ENCODE data around the gene SESTD1. TPM values are rescaled to one million over a fixed set of nuclear protein-coding genes. Genes with fewer than 3 reads are reported as not detected.

SESTD1 gene
- total and polyA plus RNA-seq, 2 experiments from 2014 or later = 12.6 to 21.6 TPM

DNA sequence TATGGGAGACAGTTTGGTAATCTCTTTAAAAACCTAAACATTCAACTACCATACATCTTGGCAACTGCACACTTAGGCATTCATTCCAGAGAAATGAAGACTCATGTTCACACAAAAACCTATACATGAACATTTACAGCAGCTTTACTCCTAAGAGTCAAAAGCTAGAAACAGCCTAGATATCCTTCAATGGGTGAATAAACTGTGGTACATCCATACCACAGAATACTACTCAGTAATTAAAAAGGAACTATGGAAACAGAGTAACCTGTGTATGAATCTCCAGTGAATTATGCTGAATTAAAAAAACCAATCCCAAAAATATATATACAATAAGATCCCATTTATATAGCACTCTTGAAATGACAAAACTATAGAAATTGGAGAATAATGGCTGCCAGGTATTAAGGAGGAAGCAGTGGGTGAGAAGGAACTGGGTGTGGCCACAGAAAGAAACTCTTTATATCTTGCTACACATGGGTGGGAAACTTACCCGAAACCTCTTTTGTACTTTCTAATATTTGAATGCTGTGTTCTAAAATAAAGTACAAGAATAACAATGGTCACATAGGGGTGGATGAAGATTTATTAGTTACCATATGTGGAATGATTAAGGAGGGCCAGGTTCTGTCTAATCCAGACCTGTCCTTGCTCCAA, 13.7 kb downstream of the SESTD1 start:
- Mint-ChIP-seq H3K27ac (no peak overlapping the region), H3K4me1 (peaks cover 21% of the 10 kb centered on the region), H3K4me3 (no peak overlapping the region), H3K9me3 (no peaks in the 10 kb centered on the region), H3K27me3 (ENCODE audit: insufficient read depth, low read depth, poor library complexity) (no peaks in the 10 kb centered on the region), H3K36me3 (ENCODE audit: low read depth) (peaks cover 13% of the 10 kb centered on the region; the same call in 2 of the 3 replicates)
- peaks cover 13% of the 10 kb centered on the region; the same call in 1 of the 2 replicates for H3K4me1 ChIP-seq (ENCODE audit: insufficient read depth)
- H2AFZ ChIP-seq = no peak overlapping the region
- peaks cover 95% of the 10 kb centered on the region for H3K79me2 ChIP-seq (replicated peaks; ENCODE audit: insufficient read depth)
- H3K27ac ChIP-seq (ENCODE audit: low read depth) = no peak overlapping the region
- no peaks in the 10 kb centered on the region for H3K27me3 ChIP-seq (ENCODE audit: insufficient read depth)
- no peak for DNase-seq (ENCODE audit: low spot score)
- no peak for ATAC-seq
- no peaks in the 10 kb centered on the region for H3K9me2 ChIP-seq (ENCODE audit: insufficient read depth)
- H3F3A ChIP-seq (replicated peaks; ENCODE audit: low read depth) = no peaks in the 10 kb centered on the region
- H3K4me3 ChIP-seq = no peak overlapping the region
- TF ChIP-seq, protein P1, sequence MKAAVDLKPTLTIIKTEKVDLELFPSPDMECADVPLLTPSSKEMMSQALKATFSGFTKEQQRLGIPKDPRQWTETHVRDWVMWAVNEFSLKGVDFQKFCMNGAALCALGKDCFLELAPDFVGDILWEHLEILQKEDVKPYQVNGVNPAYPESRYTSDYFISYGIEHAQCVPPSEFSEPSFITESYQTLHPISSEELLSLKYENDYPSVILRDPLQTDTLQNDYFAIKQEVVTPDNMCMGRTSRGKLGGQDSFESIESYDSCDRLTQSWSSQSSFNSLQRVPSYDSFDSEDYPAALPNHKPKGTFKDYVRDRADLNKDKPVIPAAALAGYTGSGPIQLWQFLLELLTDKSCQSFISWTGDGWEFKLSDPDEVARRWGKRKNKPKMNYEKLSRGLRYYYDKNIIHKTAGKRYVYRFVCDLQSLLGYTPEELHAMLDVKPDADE (IDR thresholded peaks at IDR 0.05) = no peak
- TF ChIP-seq, protein P2, sequence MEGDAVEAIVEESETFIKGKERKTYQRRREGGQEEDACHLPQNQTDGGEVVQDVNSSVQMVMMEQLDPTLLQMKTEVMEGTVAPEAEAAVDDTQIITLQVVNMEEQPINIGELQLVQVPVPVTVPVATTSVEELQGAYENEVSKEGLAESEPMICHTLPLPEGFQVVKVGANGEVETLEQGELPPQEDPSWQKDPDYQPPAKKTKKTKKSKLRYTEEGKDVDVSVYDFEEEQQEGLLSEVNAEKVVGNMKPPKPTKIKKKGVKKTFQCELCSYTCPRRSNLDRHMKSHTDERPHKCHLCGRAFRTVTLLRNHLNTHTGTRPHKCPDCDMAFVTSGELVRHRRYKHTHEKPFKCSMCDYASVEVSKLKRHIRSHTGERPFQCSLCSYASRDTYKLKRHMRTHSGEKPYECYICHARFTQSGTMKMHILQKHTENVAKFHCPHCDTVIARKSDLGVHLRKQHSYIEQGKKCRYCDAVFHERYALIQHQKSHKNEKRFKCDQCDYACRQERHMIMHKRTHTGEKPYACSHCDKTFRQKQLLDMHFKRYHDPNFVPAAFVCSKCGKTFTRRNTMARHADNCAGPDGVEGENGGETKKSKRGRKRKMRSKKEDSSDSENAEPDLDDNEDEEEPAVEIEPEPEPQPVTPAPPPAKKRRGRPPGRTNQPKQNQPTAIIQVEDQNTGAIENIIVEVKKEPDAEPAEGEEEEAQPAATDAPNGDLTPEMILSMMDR (conservative IDR thresholded peaks at IDR 0.05; ENCODE audit: low read depth in 2 of 2) = no peak
- TF ChIP-seq STAT1 (IDR thresholded peaks at IDR 0.05; ENCODE audit: unreplicated experiment) (no peak), EZH2phosphoT487 (IDR thresholded peaks at IDR 0.05; ENCODE audit: unreplicated experiment) (no peak)
- no peaks in the 10 kb centered on the region for H4K20me1 ChIP-seq (replicated peaks; ENCODE audit: insufficient read depth)
- H3K36me3 ChIP-seq (ENCODE audit: insufficient read depth) = no peaks in the 10 kb centered on the region
- no peak overlapping the region for H3K4me2 ChIP-seq

DNA sequence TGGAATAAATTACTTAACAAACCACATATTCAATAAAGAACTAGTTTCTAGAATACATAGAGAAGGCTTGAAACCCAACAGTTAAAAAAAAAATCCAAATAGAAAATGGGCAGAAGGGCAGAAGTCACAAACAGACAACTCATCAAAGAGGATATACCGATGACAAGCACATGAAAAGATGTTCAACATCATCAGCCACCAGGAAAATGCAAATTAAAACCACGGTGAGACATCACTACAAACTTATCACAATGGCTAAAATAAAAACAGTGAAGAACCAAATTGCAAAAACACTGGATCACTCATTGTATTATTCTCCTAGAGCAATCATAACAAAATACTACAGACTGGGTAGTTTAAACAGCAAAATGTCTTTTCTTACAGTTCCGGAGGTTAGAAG, 14.5 kb downstream of the SESTD1 start:
- no peak for ATAC-seq
- Mint-ChIP-seq H3K4me3 (no peak overlapping the region), H3K36me3 (ENCODE audit: low read depth) (peaks cover 12% of the 10 kb centered on the region; the same call in 2 of the 3 replicates)
- TF ChIP-seq, protein P2 (conservative IDR thresholded peaks at IDR 0.05; ENCODE audit: low read depth in 2 of 2) = no peak
- TF ChIP-seq, protein P1 (IDR thresholded peaks at IDR 0.05) = no peak
- TF ChIP-seq, protein P3, sequence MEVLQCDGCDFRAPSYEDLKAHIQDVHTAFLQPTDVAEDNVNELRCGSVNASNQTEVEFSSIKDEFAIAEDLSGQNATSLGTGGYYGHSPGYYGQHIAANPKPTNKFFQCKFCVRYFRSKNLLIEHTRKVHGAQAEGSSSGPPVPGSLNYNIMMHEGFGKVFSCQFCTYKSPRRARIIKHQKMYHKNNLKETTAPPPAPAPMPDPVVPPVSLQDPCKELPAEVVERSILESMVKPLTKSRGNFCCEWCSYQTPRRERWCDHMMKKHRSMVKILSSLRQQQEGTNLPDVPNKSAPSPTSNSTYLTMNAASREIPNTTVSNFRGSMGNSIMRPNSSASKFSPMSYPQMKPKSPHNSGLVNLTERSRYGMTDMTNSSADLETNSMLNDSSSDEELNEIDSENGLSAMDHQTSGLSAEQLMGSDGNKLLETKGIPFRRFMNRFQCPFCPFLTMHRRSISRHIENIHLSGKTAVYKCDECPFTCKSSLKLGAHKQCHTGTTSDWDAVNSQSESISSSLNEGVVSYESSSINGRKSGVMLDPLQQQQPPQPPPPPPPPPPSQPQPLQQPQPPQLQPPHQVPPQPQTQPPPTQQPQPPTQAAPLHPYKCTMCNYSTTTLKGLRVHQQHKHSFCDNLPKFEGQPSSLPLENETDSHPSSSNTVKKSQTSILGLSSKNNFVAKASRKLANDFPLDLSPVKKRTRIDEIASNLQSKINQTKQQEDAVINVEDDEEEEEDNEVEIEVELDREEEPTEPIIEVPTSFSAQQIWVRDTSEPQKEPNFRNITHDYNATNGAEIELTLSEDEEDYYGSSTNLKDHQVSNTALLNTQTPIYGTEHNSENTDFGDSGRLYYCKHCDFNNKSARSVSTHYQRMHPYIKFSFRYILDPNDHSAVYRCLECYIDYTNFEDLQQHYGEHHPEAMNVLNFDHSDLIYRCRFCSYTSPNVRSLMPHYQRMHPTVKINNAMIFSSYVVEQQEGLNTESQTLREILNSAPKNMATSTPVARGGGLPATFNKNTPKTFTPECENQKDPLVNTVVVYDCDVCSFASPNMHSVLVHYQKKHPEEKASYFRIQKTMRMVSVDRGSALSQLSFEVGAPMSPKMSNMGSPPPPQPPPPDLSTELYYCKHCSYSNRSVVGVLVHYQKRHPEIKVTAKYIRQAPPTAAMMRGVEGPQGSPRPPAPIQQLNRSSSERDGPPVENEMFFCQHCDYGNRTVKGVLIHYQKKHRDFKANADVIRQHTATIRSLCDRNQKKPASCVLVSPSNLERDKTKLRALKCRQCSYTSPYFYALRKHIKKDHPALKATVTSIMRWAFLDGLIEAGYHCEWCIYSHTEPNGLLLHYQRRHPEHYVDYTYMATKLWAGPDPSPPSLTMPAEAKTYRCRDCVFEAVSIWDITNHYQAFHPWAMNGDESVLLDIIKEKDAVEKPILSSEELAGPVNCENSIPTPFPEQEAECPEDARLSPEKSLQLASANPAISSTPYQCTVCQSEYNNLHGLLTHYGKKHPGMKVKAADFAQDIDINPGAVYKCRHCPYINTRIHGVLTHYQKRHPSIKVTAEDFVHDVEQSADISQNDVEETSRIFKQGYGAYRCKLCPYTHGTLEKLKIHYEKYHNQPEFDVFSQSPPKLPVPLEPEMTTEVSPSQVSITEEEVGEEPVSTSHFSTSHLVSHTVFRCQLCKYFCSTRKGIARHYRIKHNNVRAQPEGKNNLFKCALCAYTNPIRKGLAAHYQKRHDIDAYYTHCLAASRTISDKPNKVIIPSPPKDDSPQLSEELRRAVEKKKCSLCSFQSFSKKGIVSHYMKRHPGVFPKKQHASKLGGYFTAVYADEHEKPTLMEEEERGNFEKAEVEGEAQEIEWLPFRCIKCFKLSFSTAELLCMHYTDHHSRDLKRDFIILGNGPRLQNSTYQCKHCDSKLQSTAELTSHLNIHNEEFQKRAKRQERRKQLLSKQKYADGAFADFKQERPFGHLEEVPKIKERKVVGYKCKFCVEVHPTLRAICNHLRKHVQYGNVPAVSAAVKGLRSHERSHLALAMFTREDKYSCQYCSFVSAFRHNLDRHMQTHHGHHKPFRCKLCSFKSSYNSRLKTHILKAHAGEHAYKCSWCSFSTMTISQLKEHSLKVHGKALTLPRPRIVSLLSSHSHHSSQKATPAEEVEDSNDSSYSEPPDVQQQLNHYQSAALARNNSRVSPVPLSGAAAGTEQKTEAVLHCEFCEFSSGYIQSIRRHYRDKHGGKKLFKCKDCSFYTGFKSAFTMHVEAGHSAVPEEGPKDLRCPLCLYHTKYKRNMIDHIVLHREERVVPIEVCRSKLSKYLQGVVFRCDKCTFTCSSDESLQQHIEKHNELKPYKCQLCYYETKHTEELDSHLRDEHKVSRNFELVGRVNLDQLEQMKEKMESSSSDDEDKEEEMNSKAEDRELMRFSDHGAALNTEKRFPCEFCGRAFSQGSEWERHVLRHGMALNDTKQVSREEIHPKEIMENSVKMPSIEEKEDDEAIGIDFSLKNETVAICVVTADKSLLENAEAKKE (CRISPR knock-in tag; IDR thresholded peaks at IDR 0.05) = no peak
- no peak for TF ChIP-seq ZNF331 (CRISPR knock-in tag; IDR thresholded peaks at IDR 0.05; ENCODE audit: low read depth)

More for the DNA sequence above, 14.5 kb downstream of the SESTD1 start:
- Histone ChIP-seq H3K4me2 (no peak overlapping the region), H3K9me2 (ENCODE audit: insufficient read depth) (no peaks in the 10 kb centered on the region), H3K79me2 (replicated peaks; ENCODE audit: insufficient read depth) (peaks cover 97% of the 10 kb centered on the region), H4K20me1 (replicated peaks; ENCODE audit: insufficient read depth) (no peaks in the 10 kb centered on the region), H3K27me3 (ENCODE audit: insufficient read depth) (no peaks in the 10 kb centered on the region), H2AFZ (no peak overlapping the region), H3K36me3 (ENCODE audit: insufficient read depth) (no peaks in the 10 kb centered on the region), H3K27ac (ENCODE audit: low read depth) (no peak overlapping the region), H3K4me1 (ENCODE audit: insufficient read depth) (peaks cover 13% of the 10 kb centered on the region; the same call in 1 of the 2 replicates), H3F3A (replicated peaks; ENCODE audit: low read depth) (no peaks in the 10 kb centered on the region), H3K4me3 (no peak overlapping the region)
- Mint-ChIP-seq H3K27ac (no peak overlapping the region), H3K27me3 (ENCODE audit: insufficient read depth, low read depth, poor library complexity) (no peaks in the 10 kb centered on the region), H3K4me1 (peaks cover 21% of the 10 kb centered on the region), H3K9me3 (no peaks in the 10 kb centered on the region)
- DNase-seq (ENCODE audit: low spot score) = no peak
